ENCODE measurements around the gene CCNY.

The CCNY gene

DNA sequence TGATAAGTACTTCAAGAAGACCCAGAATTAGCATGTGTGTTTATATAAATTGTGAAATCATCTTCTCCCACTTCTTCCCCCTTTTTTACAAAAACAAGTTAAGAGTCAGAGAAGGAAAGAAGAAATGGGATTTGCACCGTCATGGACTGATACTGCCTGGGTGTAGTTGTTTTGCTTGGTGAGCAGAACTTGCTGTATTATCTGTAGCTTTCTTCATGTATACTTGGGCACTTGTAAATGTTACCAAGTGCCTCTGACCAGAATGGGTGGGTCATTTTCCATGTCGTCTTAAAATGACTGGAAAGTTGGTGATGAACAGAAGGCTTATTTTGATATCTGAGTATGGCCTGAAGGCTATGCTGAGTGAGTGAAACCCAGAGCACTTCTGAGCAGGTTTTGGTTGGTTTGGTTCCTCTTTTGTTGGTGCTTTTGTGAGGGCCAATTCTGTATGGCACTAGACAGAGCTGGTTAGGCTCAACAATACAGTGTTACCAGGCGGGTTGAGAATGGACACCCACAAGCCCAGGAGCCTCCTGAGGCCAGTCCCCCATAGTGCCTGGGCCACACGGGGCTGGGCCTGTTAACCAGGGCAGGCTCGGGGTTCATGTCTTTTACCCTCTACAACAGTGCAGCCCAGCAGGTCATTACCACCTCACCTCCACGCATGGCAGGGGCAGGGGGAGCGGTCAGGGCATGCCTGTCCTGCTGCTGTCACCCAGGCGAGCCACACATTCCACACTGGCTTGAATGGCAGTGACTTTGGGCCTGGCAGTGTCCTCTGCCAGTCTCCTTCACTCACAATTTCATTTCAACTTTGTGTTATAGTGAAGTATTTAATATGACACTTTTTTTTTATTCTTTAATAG, 115.1 kb downstream of the CCNY start:
- no peak for DNase-seq (ENCODE audit: low read depth, low spot score)

DNA sequence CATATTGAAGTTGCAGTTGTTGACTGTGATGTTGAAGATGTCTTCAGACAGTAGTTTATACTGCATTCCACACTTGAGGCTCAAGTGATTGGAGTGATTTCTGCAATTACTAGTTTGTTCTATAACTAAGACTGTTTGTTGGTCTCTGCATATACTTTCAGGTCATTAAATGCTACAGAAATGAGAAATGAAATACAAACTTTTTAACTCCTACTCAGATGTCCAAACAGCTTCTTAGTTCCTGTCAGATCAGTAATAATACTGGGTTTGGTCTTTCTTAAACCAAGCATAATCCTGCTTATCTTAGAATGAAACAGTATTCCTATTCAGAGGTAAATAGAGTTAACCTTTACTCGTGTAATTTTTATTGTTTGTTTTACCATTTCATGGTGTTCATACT, 115.9 kb downstream of the CCNY start:
- DNase-seq (ENCODE audit: low read depth, low spot score), result no peak

DNA sequence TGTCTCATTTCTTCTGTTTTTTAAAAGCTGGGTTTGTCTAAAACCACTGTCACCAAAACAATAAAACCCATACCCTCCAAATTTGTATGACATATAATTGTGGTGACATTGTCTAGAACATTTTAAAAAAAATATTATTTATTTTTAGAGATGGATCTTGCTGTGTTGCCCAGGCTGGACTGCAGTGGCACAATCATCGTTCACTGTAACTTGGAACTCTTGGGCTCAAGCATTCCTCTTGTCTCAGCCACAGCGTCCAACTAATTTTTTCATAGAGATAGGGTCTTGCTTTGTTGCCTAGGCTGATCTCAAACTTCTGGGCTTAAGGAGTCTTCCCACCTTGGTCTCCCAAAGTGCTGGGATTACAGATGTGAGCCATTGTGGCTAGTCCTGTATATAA, 116.5 kb downstream of the CCNY start:
- no peak for DNase-seq (ENCODE audit: low read depth, low spot score)

GRCh38 chr10:35453855-35454532, 117.7 kb downstream of the CCNY start:
- no peak for DNase-seq (ENCODE audit: low read depth, low spot score)

GRCh38 chr10:35456153-35456720, 119.9 kb downstream of the CCNY start:
- no peak for DNase-seq (ENCODE audit: low read depth, low spot score)

GRCh38 chr10:35456784-35457183, 120.5 kb downstream of the CCNY start:
- no peak for DNase-seq (ENCODE audit: low read depth, low spot score)

DNA sequence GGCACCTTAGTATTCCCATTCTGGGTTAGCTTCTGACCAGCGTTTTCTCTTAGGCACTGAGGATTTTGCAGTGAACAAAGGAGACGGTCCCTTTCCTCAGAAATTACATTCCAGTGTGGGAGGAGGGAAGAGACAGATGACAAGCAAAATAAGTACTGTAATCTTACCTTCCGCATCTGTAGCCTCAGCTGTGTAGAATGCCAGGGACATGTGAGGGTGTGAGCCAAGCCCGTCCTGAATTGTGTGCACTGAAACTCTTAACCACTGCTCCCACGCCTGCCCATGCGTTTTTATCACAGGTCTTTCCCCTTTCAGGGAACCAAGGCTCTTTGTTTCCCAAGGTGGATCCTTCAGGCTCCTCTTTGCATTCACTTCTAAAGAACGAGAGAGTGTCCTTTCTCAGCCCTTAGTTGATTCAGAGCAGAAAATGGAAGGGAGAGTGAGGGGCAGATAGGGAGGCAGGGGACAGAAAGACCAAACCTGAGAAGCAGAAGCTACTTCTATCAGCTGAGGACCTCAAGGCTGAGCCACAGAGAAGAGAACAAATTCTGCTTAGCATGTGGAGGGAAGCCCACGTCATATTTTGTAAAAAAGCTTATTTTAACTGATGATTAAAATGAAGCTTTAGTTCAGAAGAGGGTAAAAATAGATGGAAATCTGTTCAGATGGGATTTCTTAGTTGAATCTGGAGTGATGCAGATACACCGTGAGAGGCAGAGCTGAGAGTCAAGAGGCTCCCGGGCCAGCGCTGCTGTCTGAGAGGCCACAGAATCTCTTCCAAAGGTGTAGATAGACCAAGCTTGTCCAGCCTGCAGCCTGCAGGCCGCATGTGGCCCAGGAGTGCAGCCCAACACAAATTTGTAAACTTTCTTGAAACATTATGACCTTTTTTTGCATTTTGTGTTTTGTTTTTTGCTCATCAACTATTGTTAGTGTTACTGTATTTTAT, 122.5 kb downstream of the CCNY start:
- no peak for DNase-seq (ENCODE audit: low read depth, low spot score)

- no peak for DNase-seq (ENCODE audit: low read depth, low spot score)
These were observed 123.1 kb downstream of the CCNY start for GRCh38 chr10:35459449-35459847.

DNA sequence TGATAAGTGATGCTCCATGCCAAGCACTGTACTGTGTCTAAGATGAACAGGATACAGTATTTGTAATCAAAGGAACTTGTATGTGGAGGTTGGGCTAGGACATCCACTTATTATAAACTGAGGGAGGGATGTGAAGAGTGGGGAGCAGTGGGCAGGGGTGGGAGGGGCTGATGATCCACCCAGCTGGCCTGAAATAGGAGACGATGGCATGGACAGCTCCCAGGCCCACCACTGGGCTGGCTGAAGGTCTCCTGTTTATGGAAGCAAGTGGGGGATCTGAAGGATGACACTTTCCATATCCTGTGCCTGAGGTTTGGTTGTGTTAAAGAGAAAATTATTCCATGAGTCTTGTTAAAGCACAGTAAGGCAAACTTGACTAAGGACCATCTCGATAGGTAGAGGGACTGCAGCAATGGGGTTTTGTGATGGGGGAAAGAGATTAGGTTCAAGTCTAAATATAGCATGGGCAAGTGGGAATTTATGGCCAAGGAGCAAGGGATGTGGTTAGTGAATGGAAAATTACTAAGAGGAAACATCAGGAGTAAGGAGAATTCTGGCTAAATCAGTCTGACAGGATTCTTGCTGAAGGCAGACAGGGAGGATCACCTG, 124.6 kb downstream of the CCNY start:
- DNase-seq (ENCODE audit: low read depth, low spot score), result no peak

DNA sequence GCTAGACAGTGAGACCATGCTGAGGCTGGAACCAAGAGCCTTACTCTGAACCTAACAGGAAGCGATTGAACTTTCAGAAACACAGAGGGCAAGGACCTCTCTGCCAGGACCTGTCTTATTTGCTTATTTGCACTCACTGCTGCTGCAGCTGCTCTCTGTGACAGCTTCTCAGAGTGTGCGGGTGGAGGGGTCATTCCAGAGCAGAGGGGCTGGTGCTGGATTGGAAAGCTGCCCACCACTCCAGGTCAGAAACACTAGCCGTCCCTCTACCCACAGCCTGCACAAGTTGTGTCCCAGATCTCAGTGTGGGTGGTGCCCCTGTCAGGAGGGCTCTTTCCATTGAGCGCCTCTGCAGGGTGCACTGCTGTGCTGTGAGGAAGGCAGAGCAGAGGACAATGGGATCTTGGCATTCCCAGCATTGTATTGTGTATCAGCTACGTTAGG, 126.2 kb downstream of the CCNY start:
- DNase-seq (ENCODE audit: low read depth, low spot score), result no peak

GRCh38 chr10:35463105-35463867, 127.0 kb downstream of the CCNY start:
- DNase-seq (ENCODE audit: low read depth, low spot score), result no peak

DNA sequence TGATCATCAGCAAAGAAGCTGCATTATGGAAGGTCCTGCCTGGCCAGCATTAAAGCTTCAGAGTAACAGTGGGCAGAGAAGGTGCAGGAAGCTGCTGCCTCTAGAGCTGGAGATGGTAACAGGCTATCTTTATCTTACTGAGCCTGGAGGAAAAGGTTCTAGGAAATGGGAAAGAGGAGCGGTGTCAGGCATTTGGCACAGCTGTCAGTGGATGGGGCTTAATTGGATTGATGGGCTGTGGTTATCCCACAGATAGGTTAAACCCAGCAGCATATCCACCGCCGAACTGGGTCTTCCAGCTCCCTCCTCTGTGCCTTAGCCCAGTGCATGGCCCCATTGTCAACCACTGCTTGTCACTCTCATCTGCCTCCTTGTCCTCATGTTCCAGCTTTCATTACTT, 127.6 kb downstream of the CCNY start:
- no peak for DNase-seq (ENCODE audit: low read depth, low spot score)

- no peak for DNase-seq (ENCODE audit: low read depth, low spot score)
These were observed 128.6 kb downstream of the CCNY start for GRCh38 chr10:35464825-35465456.

- no peak for DNase-seq (ENCODE audit: low read depth, low spot score)
These were observed 129.4 kb downstream of the CCNY start for GRCh38 chr10:35465673-35466072.

GRCh38 chr10:35466170-35466569, 129.9 kb downstream of the CCNY start:
- DNase-seq (ENCODE audit: low read depth, low spot score), result no peak

GRCh38 chr10:35466661-35467060, 130.4 kb downstream of the CCNY start:
- no peak for DNase-seq (ENCODE audit: low read depth, low spot score)

- DNase-seq (ENCODE audit: low read depth, low spot score), result no peak
These were observed 130.9 kb downstream of the CCNY start for GRCh38 chr10:35467186-35467585.

- DNase-seq (ENCODE audit: low read depth, low spot score), result no peak
These were observed 134.1 kb downstream of the CCNY start for GRCh38 chr10:35470248-35470924.

- no peak for DNase-seq (ENCODE audit: low read depth, low spot score)
These were observed 134.6 kb downstream of the CCNY start for GRCh38 chr10:35470925-35471315.

Measured in activated naive CD8-positive, alpha-beta T cell treated with anti-CD3 and anti-CD28 coated beads, Interleukin-2, amount 50 U/mL, for 16 hours (primary cell).